Activated CD8-positive, alpha-beta memory T cell treated with anti-CD3 and anti-CD28 coated beads for 24 hours (primary cell): ENCODE results near the gene OR8B3.
"Not testable (repeated sequence)": the region's sequence is repeated elsewhere in the genome, so short reads cannot be mapped to it uniquely, and the experiment has no call there.

ENCODE experiments used
- DNase-seq: peaks from one replicate; pipeline ENCODE4 v3.0.0-alpha.2; 2020

The OR8B3 gene

GRCh38 chr11:124398924-124399323 is at the start of gene OR8B3:
OR8B3 (minus strand) TSS chr11:124399024; CDS start chr11:124397351, 1,673 bp downstream.
- no peak for DNase-seq

- DNase-seq, result no peak
These were observed 48.1 kb upstream of the OR8B3 start for GRCh38 chr11:124446916-124447315.

- DNase-seq, result no peak
These were observed 46.9 kb upstream of the OR8B3 start, which contains the start of gene OR8B8 for GRCh38 chr11:124445646-124446150. OR8B8 (minus strand) TSS chr11:124445696; CDS start chr11:124441085, 4,611 bp downstream.

- no peak for DNase-seq
These were observed 44.0 kb upstream of the OR8B3 start for GRCh38 chr11:124442847-124443246.

GRCh38 chr11:124442442-124442841 is 43.6 kb upstream of the OR8B3 start:
- no peak for DNase-seq

- DNase-seq, result no peak
These were observed 42.7 kb upstream of the OR8B3 start for GRCh38 chr11:124441519-124441918.

GRCh38 chr11:124441081-124441480 is 42.3 kb upstream of the OR8B3 start:
- DNase-seq, result no peak

- DNase-seq, result no peak
These were observed 41.8 kb upstream of the OR8B3 start for GRCh38 chr11:124440608-124441007.

- no peak for DNase-seq
These were observed 35.9 kb upstream of the OR8B3 start for GRCh38 chr11:124434699-124435098.

GRCh38 chr11:124429599-124429998 is 30.8 kb upstream of the OR8B3 start:
- no peak for DNase-seq

GRCh38 chr11:124424384-124424921 is 25.6 kb upstream of the OR8B3 start, which contains the start of gene OR8B4:
OR8B4 (minus strand) TSS chr11:124424871; CDS start chr11:124424871, 0 bp downstream.
- no peak for DNase-seq

- no peak for DNase-seq
These were observed 22.2 kb upstream of the OR8B3 start for GRCh38 chr11:124421043-124421442.

GRCh38 chr11:124415356-124415923 is 16.6 kb upstream of the OR8B3 start:
- DNase-seq, result no peak

- DNase-seq, result no peak
These were observed 11.1 kb upstream of the OR8B3 start for GRCh38 chr11:124409906-124410305.

- DNase-seq, result no peak
These were observed 6.8 kb upstream of the OR8B3 start for GRCh38 chr11:124405581-124405980.

- DNase-seq, result not testable (repeated sequence)
These were observed 4.4 kb upstream of the OR8B3 start for GRCh38 chr11:124403186-124403585.

- no peak for DNase-seq
These were observed 3.6 kb upstream of the OR8B3 start for GRCh38 chr11:124402326-124402922.

- not testable (repeated sequence) for DNase-seq
These were observed 2.0 kb downstream of the OR8B3 start for GRCh38 chr11:124396847-124397246.

GRCh38 chr11:124394408-124394807 is 4.4 kb downstream of the OR8B3 start:
- no peak for DNase-seq

GRCh38 chr11:124384399-124384798 is 14.4 kb downstream of the OR8B3 start, which contains the start of gene OR8B2:
OR8B2 (minus strand) TSS chr11:124384499; CDS start chr11:124383343, 1,156 bp downstream.
- DNase-seq, result no peak

- DNase-seq, result not testable (repeated sequence)
These were observed 16.0 kb downstream of the OR8B3 start for GRCh38 chr11:124382857-124383256.

- no peak for DNase-seq
These were observed 18.2 kb downstream of the OR8B3 start for GRCh38 chr11:124380585-124380984.

GRCh38 chr11:124376280-124376679 is 22.5 kb downstream of the OR8B3 start:
- no peak for DNase-seq

GRCh38 chr11:124359566-124359965 is 39.3 kb downstream of the OR8B3 start:
- DNase-seq, result no peak
